GM12878 (cell line): ENCODE data around the gene CWC25. TPM values are rescaled to one million over a fixed set of nuclear protein-coding genes. Genes with fewer than 3 reads are reported as not detected.

Experiments
- ATF7 ChIP-seq: fragments of 450-650 bp; IDR thresholded peaks from 2 replicates; pipeline ENCODE4 v1.6.1; 2016; ENCODE audit warnings: low read depth, mild to moderate bottlenecking
- BRCA1 ChIP-seq: IDR thresholded peaks from 2 replicates; pipeline ENCODE4 v1.6.1; 2011; ENCODE audit warnings: low read depth, low read length, improper control_type of control experiment
- CBX3 ChIP-seq: fragments of 200-600 bp; sonication (generic); IDR thresholded peaks from 2 replicates; pipeline ENCODE4 v1.6.1; 2016; ENCODE audit warnings: low read depth, borderline replicate concordance
- CEBPB ChIP-seq, 2 experiments: fragments of 150-350 bp in 1 of 2; IDR thresholded peaks; 2 replicates each; pipeline ENCODE4 v1.6.1; 2012 to 2014; ENCODE audit warnings: low read depth in 2 of 2, low read length in 2 of 2, borderline replicate concordance in 1 of 2, inconsistent platforms in 1 of 2
- FOS ChIP-seq: IDR thresholded peaks from 3 replicates; pipeline ENCODE4 v1.6.1; 2011; ENCODE audit warnings: borderline replicate concordance; ENCODE audit not compliant: insufficient read length; ENCODE audit errors: extremely low read depth
- GABPA ChIP-seq: IDR thresholded peaks from 2 replicates; pipeline ENCODE4 v1.6.1; 2014; ENCODE audit warnings: antibody characterized with exemption, low read depth, mild to moderate bottlenecking, inconsistent platforms
- IRF3 ChIP-seq: fragments of 450-650 bp; IDR thresholded peaks from 2 replicates; pipeline ENCODE4 v1.6.1; 2014; ENCODE audit warnings: mild to moderate bottlenecking
- JUNB ChIP-seq: IDR thresholded peaks from 2 replicates; pipeline ENCODE4 v1.6.1; 2016; ENCODE audit warnings: antibody characterized with exemption, mild to moderate bottlenecking
- MEF2B ChIP-seq: fragments of 450-650 bp; IDR thresholded peaks from 2 replicates; pipeline ENCODE4 v1.6.1; 2018; ENCODE audit warnings: mild to moderate bottlenecking, moderate library complexity; ENCODE audit not compliant: partially characterized antibody, poor library complexity, severe bottlenecking
- MTA3 ChIP-seq: IDR thresholded peaks from 2 replicates; pipeline ENCODE4 v1.6.1; 2012; ENCODE audit warnings: low read length, inconsistent platforms, borderline replicate concordance
- NFIC ChIP-seq: IDR thresholded peaks from 2 replicates; pipeline ENCODE4 v1.6.1; 2012; ENCODE audit warnings: low read depth, mild to moderate bottlenecking, inconsistent platforms, low read length, moderate library complexity
- POU2F2 ChIP-seq: IDR thresholded peaks from 3 replicates; pipeline ENCODE4 v1.6.1; 2011; ENCODE audit warnings: low read depth, mild to moderate bottlenecking, low read length, borderline replicate concordance
- RELB ChIP-seq: fragments of 450-650 bp; IDR thresholded peaks from 2 replicates; pipeline ENCODE4 v1.6.1; 2017; ENCODE audit warnings: low read depth, mild to moderate bottlenecking, moderate library complexity
- RUNX3 ChIP-seq: IDR thresholded peaks from 2 replicates; pipeline ENCODE4 v1.6.1; 2012; ENCODE audit warnings: low read length, inconsistent platforms
- SRF ChIP-seq, 2 experiments: IDR thresholded peaks; 2 replicates each; pipeline ENCODE4 v1.6.1; 2011; ENCODE audit warnings: low read depth in 2 of 2, low read length in 2 of 2, mild to moderate bottlenecking in 1 of 2, moderate library complexity in 1 of 2
- ZBED1 ChIP-seq: IDR thresholded peaks from 2 replicates; pipeline ENCODE4 v1.6.1; 2016; ENCODE audit warnings: borderline replicate concordance
- ZBTB33 ChIP-seq: fragments of 450-650 bp; IDR thresholded peaks from 2 replicates; pipeline ENCODE4 v1.6.1; 2017; ENCODE audit warnings: mild to moderate bottlenecking
- ZBTB40 ChIP-seq: fragments of 450-650 bp; IDR thresholded peaks from 2 replicates; pipeline ENCODE4 v1.6.1; 2016; ENCODE audit warnings: mild to moderate bottlenecking, moderate library complexity, borderline replicate concordance
- polyA plus RNA-seq, 11 experiments: library from polyadenylated mRNA; depleted of rRNA in 4 of 11; unstranded in 6 of 11; stranded (reverse) in 5 of 11; fragments of >200 nt; fragmentation: Nextera tagmentation in 4 of 11; fragmentation: Illumina TruSeq in 1 of 11; extraction: Ambion mirVana in 4 of 11; extraction: Trizol in 1 of 11; gene quantifications; 1 replicate in 1 of 11; 2 replicates in 10 of 11; pipeline versions ENCODE4 v1.2.1 to v1.2.3, GENCODE V29; 2011 to 2016; ENCODE audit warnings: inconsistent platforms in 2 of 11, missing spikeins in 2 of 11, low read depth in 1 of 11
- total RNA-seq, 4 experiments: library from RNA; depleted of rRNA in 3 of 4; stranded (reverse); fragments of >200 nt in 3 of 4; fragmentation: Illumina TruSeq in 1 of 4; extraction: Trizol in 1 of 4; gene quantifications; 2 replicates each; pipeline versions ENCODE4 v1.2.1 to v1.2.3, GENCODE V29; 2013 to 2021

The CWC25 gene
- total and polyA plus RNA-seq, 10 of the 15 experiments (the other 5 are each of a cell fraction or from before 2014, with no cell fraction given) = 14.7 to 29.7 (median 22.9) TPM

- TF ChIP-seq ZBTB40 (peak; percentile 76), FOS (no peak), ATF7 (no peak), RUNX3 (peak; percentile 58; the same call in 1 of the 2 replicates), SRF (IDR thresholded peaks at IDR 0.05; ENCODE audit: low read depth in 2 of 2, low read length in 2 of 2) (no peak), CEBPB (IDR thresholded peaks at IDR 0.05; ENCODE audit: borderline replicate concordance in 1 of 2, low read depth in 2 of 2, low read length in 2 of 2) (peak in 1 of 2 experiments; percentile 65; a peak in 1 of 4 replicates), RELB (no peak; the same call in 1 of the 2 replicates), MEF2B (no peak), GABPA (0 out of 2 replicates have a peak, but pooled peaks have one; percentile 40), CBX3 (no peak), ZBED1 (peak; percentile 17; the same call in 1 of the 2 replicates), IRF3 (no peak), ZBTB33 (no peak), JUNB (no peak), POU2F2 (no peak), BRCA1 (no peak), MTA3 (peak; percentile 76), NFIC (0 out of 2 replicates have a peak, but pooled peaks have one; percentile 50)
These were observed 73.3 kb downstream of the CWC25 start (continued) for GRCh38 chr17:38751808-38752307.
